ENCODE data around the gene RALGPS1. TPM values are rescaled to one million over a fixed set of nuclear protein-coding genes. Genes with fewer than 3 reads are reported as not detected.

RALGPS1 gene
- total RNA-seq, 1 donor from 2014 or later = 15.2 TPM

- Histone ChIP-seq H3K4me3 (no peak overlapping the region), H3K27me3 (no peaks in the 10 kb centered on the region), H3K36me3 (no peaks in the 10 kb centered on the region), H3K27ac (no peak overlapping the region), H3K9me3 (no peaks in the 10 kb centered on the region), H3K4me1 (no peaks in the 10 kb centered on the region)
- TF ChIP-seq POLR2AphosphoS5 (IDR thresholded peaks at IDR 0.05; ENCODE audit: insufficient read depth in 1 of 2, low read depth in 1 of 2) (no peak), CTCF (IDR thresholded peaks at IDR 0.05) (no peak), POLR2A (IDR thresholded peaks at IDR 0.05) (no peak)
- DNase-seq (ENCODE audit: extremely low spot score in 2 of 2) = no peak
- intact Hi-C loops (cut with DNase I) = no loop called here
Observed at GRCh38 chr9:127255692-127256091, 341.1 kb downstream of the RALGPS1 start.

GRCh38 chr9:127256324-127256723 lies 341.7 kb downstream of the RALGPS1 start:
- H3K27ac ChIP-seq = no peak overlapping the region
- no peak for DNase-seq (ENCODE audit: extremely low spot score in 2 of 2)
- no peak overlapping the region for H3K4me3 ChIP-seq
- H3K27me3 ChIP-seq = no peaks in the 10 kb centered on the region
- no peaks in the 10 kb centered on the region for H3K4me1 ChIP-seq
- no peak for TF ChIP-seq CTCF (IDR thresholded peaks at IDR 0.05)
- H3K36me3 ChIP-seq = no peaks in the 10 kb centered on the region
- intact Hi-C loops (cut with DNase I) = no loop called here
- H3K9me3 ChIP-seq = no peaks in the 10 kb centered on the region

GRCh38 chr9:127258606-127259471 lies 344.3 kb downstream of the RALGPS1 start:
- Histone ChIP-seq H3K4me3 (no peak overlapping the region), H3K27ac (no peak overlapping the region)
- TF ChIP-seq POLR2A (IDR thresholded peaks at IDR 0.05) = no peak
- no peak for TF ChIP-seq CTCF (IDR thresholded peaks at IDR 0.05)
- TF ChIP-seq POLR2AphosphoS5 (IDR thresholded peaks at IDR 0.05; ENCODE audit: insufficient read depth in 1 of 2, low read depth in 1 of 2) = no peak

GRCh38 chr9:127262602-127263001 lies 348.0 kb downstream of the RALGPS1 start:
- no peaks in the 10 kb centered on the region for H3K36me3 ChIP-seq
- H3K4me3 ChIP-seq = no peak overlapping the region
- DNase-seq (ENCODE audit: extremely low spot score in 2 of 2) = no peak
- intact Hi-C loops (cut with DNase I) = no loop called here
- no peaks in the 10 kb centered on the region for H3K9me3 ChIP-seq
- H3K27ac ChIP-seq = no peak overlapping the region
- TF ChIP-seq CTCF (IDR thresholded peaks at IDR 0.05) = no peak
- no peak for TF ChIP-seq POLR2AphosphoS5 (IDR thresholded peaks at IDR 0.05; ENCODE audit: insufficient read depth in 1 of 2, low read depth in 1 of 2)
- TF ChIP-seq POLR2A (IDR thresholded peaks at IDR 0.05) = no peak
- H3K4me1 ChIP-seq = peaks cover 13% of the 10 kb centered on the region
- H3K27me3 ChIP-seq = no peaks in the 10 kb centered on the region

More at GRCh38 chr9:127258606-127259471, 344.3 kb downstream of the RALGPS1 start:
- Histone ChIP-seq H3K9me3 (no peaks in the 10 kb centered on the region), H3K4me1 (peaks cover 2% of the 10 kb centered on the region), H3K27me3 (no peaks in the 10 kb centered on the region), H3K36me3 (no peaks in the 10 kb centered on the region)
- intact Hi-C loops (cut with DNase I) = no loop called here
- no peak for DNase-seq (ENCODE audit: extremely low spot score in 2 of 2)

- peaks cover 13% of the 10 kb centered on the region for H3K4me1 ChIP-seq
- H3K9me3 ChIP-seq = no peaks in the 10 kb centered on the region
- no peak for TF ChIP-seq CTCF (IDR thresholded peaks at IDR 0.05)
- no peak for TF ChIP-seq POLR2A (IDR thresholded peaks at IDR 0.05)
- TF ChIP-seq POLR2AphosphoS5 (IDR thresholded peaks at IDR 0.05; ENCODE audit: insufficient read depth in 1 of 2, low read depth in 1 of 2) = no peak
- no peak overlapping the region for H3K4me3 ChIP-seq
- no peak overlapping the region for H3K27ac ChIP-seq
- H3K27me3 ChIP-seq = no peaks in the 10 kb centered on the region
- no peaks in the 10 kb centered on the region for H3K36me3 ChIP-seq
- intact Hi-C loops (cut with DNase I) = no loop called here
- DNase-seq (ENCODE audit: extremely low spot score in 2 of 2) = no peak
Observed at GRCh38 chr9:127263237-127263636, 348.7 kb downstream of the RALGPS1 start.

All from vagina (tissue), 2 donors.